GM12872 (cell line): Measurements from ENCODE around the gene TRRAP.

Source experiments
- CTCF ChIP-seq: IDR thresholded peaks from 3 replicates; pipeline ENCODE4 v1.5.1; 2011; ENCODE audit warnings: low read depth, mild to moderate bottlenecking, low read length, moderate library complexity; ENCODE audit not compliant: insufficient read depth

Gene TRRAP

GRCh38 chr7:98862203-98862602 lies 16.1 kb upstream of the TRRAP start:
- TF ChIP-seq CTCF, result no peak

- no peak for TF ChIP-seq CTCF
These were observed 15.5 kb upstream of the TRRAP start for GRCh38 chr7:98862716-98863420.

DNA sequence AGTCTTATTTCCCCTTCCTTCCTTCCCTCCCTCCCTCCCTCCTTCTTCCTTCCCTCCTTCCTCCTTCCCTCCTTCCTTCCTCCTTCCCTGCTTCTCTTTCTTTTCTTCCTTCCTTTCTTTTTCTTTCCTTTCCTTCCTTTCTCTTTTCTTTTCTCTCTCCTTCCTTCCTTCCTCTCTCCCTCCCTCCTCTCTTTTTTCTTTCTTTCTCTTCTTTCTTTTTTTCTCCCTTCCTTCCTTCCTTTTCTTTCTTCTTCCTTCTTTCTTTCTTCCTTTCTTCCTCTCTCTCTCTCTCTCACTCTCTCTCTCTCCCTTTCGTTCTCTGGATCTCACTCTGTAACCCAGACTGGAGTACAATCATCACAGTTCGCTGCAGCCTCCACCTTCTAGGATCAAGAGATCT lies 14.7 kb upstream of the TRRAP start:
- TF ChIP-seq CTCF, result no peak

- no peak for TF ChIP-seq CTCF
These were observed 13.4 kb upstream of the TRRAP start for GRCh38 chr7:98864731-98865453.

DNA sequence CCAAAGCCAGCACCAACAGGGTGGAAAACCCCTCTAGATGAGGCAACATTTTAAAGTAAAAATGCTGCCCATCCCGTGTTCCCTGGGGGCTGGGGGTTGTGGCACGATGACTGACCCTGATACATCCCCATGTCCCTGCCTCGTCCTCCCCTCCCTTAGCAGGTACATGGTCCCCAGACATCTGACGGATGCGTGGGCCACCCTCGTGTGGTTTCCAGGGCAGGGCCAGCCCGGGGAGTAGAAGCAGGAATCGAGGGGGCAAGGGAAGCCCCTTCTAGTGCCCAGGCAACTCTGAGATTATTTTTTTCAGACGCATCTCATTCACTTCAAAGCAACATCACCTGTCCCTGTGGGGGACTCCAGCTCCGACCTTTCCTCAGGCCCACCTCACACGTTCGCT lies 12.0 kb upstream of the TRRAP start:
- TF ChIP-seq CTCF, result no peak

DNA sequence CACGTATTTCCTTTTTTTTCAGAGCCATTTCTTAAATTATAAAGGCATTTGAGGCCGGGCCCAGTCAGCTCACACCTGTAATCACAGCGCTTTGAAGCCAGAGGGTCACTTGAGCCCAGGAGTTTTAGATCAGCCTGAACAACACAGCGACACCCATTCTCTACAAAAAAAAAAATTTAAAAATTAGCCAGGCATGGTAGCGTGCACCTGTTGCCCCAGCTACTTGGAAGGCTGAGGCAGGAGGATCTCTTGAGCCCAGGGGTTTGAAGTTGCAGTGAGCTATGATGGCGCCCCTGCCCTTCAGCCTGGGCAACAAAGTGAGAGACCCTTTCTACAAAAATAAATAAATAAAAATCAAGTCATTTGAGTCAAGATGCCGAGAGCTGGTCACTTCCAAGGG lies 11.6 kb upstream of the TRRAP start:
- no peak for TF ChIP-seq CTCF

GRCh38 chr7:98868450-98868849 lies 9.9 kb upstream of the TRRAP start:
- no peak for TF ChIP-seq CTCF
